Measurements from ENCODE around the gene MEGF6.
A peak's percentile ranks its signal among the peaks of the same experiment; 100 is the strongest.
"Not testable (repeated sequence)": the region's sequence is repeated elsewhere in the genome, so short reads cannot be mapped to it uniquely, and the experiment has no call there.

The MEGF6 gene

GRCh38 chr1:3629561-3630160 is 18.4 kb upstream of the MEGF6 start:
- no peak for DNase-seq (ENCODE audit: low read depth)

DNA sequence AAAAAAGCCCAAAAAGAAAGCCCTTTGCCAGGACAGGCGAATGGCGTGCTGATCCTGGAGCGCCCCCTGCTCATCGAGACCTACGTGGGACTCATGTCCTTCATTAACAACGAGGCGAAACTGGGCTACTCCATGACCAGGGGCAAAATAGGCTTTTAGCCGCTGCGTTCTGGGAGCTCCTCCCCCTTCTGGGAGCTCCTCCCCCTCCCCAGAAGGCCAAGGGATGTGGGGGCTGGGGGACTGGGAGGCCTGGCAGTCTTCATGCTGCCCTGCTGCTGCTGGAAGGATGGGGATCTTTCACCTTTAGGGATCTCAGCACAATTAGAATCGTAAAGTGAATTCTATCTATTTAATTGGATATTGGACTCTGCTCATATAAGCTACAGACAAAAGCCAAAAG is 17.1 kb upstream of the MEGF6 start:
- DNase-seq (ENCODE audit: low read depth) = no peak

GRCh38 chr1:3627515-3628253 is 16.4 kb upstream of the MEGF6 start:
- DNase-seq (ENCODE audit: low read depth) = no peak

GRCh38 chr1:3626025-3626424 is 14.7 kb upstream of the MEGF6 start:
- no peak for DNase-seq (ENCODE audit: low read depth)

DNA sequence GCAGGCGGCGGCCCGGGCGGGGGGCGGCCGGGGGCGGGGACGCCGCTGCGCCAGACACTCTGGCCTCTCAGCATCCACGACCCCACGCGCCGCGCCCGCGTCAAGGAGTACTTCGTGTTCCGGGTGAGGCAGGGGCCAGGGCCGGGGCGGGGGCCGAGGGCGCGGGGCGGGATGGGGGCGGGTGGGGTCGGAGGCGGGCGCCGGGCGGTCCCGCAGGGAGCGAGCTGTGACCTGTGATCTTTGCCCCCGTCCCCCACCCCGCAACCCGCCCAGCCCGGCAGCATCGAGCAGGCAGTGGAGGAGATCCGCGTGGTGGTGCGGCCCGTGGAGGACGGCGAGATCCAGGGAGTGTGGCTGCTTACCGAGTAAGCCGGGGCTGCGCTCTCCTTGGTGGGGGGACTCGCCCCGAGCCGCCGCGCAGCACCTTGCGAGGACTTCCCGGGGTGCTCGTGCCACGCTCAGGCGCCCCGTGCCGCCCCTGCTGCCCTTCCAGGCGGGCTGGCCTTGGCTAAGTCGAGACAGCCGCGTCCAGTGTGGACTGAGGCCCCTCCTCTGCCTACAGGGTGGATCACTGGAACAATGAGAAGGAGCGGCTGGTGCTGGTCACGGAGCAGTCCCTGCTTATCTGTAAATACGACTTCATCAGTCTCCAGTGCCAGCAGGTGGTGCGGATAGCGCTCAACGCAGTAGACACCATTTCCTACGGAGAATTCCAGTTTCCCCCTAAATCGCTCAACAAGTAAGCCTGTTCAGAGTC is 14.0 kb upstream of the MEGF6 start:
- peak; percentile 36 for DNase-seq (ENCODE audit: low read depth)

DNA sequence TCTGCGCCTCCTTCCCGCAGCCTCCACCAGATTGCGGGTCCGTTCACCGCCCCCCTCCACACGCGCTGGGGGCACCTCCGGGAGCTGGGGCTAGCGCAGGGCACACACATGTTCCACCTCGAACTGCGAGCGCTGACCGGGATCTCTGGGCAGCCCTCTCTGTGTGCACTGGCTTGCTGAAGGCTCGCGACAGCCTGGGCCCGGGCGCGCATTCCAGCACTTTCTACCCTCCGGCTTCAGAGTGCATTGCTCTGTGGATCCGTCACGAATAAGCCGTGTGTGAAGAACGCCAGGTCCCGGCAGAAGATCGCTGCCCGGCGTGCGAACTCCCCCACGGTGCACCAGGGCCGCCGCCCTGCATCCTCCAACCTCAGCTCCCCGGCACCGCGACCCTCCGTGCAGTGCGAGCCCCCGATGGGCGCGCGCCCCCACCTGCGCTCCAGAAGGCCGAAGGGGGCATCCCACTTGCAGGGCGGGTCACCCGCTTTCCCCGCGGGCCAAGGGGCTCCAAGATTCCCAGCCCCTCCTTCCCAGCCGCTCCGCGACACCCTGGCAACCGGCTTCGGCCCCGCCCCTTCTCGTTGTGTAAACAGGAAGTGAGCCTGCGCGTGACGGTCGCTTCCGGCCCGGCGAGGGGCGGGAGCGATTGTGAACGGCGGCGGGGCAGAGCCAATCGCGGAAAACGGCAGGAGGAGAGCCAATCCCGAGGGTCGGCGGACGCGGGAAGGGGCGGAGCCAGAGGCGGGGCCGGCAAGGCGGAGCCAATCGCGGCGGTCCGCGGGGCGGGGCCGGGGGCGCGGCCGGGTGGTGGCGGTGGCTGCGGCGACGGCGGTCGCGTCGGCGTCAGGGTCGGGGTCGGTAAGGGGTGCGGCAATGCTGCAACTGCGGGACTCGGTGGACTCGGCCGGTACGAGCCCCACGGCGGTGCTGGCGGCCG is 13.2 kb upstream of the MEGF6 start, which contains the start of gene TPRG1L:
TPRG1L (plus strand) TSS at position 816 of the 937 bp plus-strand sequence; CDS start at position 874, 58 bp downstream.
- DNase-seq (ENCODE audit: low read depth) = peak; percentile 96

GRCh38 chr1:3623441-3624199 is 12.3 kb upstream of the MEGF6 start:
- peak; percentile 15 for DNase-seq (ENCODE audit: low read depth)

- not testable (repeated sequence) for DNase-seq (ENCODE audit: low read depth)
These were observed 10.8 kb upstream of the MEGF6 start for GRCh38 chr1:3622102-3622501.

- DNase-seq (ENCODE audit: low read depth) = peak; percentile 51
These were observed 9.9 kb upstream of the MEGF6 start for GRCh38 chr1:3621151-3621671.

DNA sequence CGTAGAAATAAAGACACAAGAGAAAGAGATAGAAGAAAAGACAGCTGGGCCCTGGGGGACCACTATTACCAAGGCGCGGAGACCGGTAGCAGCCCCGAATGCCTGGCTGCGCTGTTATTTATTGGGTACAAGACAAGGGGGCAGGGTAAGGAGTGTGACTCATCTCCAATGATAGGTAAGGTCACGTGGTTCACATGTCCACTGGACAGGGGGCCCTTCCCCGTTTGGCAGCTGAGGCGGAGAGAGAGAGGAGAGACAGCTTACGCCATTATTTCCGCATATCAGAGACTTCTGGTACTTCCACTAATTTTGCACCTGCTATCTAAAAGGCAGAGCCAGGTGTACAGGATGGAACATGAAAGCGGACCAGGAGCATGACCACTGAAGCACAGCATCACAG is 9.4 kb upstream of the MEGF6 start:
- DNase-seq (ENCODE audit: low read depth) = no peak

- DNase-seq (ENCODE audit: low read depth) = peak; percentile 77
These were observed 7.8 kb upstream of the MEGF6 start for GRCh38 chr1:3618881-3619671.

GRCh38 chr1:3618531-3618880 is 7.2 kb upstream of the MEGF6 start:
- no peak for DNase-seq (ENCODE audit: low read depth)

DNA sequence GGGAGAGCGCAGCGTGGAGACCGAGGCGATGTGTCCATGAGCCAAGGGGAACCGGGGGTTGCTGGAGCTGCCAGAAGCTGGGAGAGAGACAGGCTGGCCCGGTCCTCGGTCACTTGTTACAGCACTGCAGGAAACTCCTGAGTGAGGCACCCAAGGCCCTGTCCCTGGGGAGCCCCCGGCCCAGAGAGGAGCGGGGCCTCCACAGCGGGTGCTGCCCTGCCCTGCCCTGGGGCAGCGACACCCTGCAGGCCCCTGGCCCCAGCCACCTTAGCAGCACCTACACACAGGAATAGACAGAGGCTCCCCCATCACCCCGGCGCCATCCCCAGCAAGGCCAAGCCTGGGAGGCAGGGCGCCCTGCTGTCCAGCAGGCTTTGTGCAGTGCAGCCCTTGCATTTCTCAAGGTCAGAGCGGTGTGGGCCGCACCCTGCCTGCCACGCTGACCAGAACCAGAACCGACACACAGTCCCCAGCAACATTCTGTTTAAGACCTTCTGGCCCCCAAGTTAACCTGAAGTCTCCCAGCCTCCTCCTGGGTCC is 6.6 kb upstream of the MEGF6 start:
- DNase-seq (ENCODE audit: low read depth) = no peak

DNA sequence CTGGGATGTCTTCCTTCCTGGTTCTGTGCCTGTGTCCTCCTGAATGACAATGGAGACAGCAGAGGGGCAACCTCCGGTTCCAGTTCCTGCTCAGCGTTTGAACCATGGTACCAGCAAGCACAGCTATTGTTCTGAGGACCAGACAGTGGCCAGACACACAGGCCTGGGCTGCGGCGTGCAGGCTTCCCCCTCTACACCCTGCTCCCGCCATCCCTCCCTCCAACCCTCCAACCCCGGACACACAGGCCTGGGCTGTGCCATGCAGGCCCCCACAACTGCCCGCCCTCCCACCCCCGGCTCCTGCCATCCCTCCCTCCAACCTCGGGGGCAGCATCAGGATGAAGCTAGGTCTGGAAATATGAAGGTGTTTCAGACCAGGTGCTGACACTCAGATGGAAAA is 5.6 kb upstream of the MEGF6 start:
- no peak for DNase-seq (ENCODE audit: low read depth)

- peak; percentile 47 for DNase-seq (ENCODE audit: low read depth)
These were observed 3.7 kb upstream of the MEGF6 start for GRCh38 chr1:3614755-3615742.

GRCh38 chr1:3612123-3612522 is 815 bp upstream of the MEGF6 start:
- DNase-seq (ENCODE audit: low read depth) = no peak

- DNase-seq (ENCODE audit: low read depth) = no peak
These were observed 660 bp downstream of the MEGF6 start for GRCh38 chr1:3610527-3611169.

Data from ELR (cell line).